HEK293 (cell line): ENCODE results near the gene ZNF423.

Experiments
- SP2 ChIP-seq: fragments of 450-650 bp; formaldehyde crosslinking; IDR thresholded peaks from 2 replicates; pipeline ENCODE4 v1.5.1; 2016; ENCODE audit warnings: missing biosample characterization, missing genetic modification characterization
- ZBTB1 ChIP-seq: fragments of 450-650 bp; formaldehyde crosslinking; IDR thresholded peaks from 2 replicates; pipeline ENCODE4 v1.5.1; 2016; ENCODE audit warnings: missing biosample characterization, missing genetic modification characterization
- ZNF133 ChIP-seq: fragments of 450-650 bp; formaldehyde crosslinking; IDR thresholded peaks from 2 replicates; pipeline ENCODE4 v1.5.1; 2016; ENCODE audit warnings: missing biosample characterization, missing genetic modification characterization
- ZNF274 ChIP-seq, 2 experiments: fragments of 200-500 bp in 1 of 2; fragments of 450-650 bp in 1 of 2; sonication (Bioruptor generic) in 1 of 2; formaldehyde crosslinking in 1 of 2; IDR thresholded peaks; 2 replicates each; pipeline versions ENCODE4 v1.5.1 to v1.6.1; 2014 to 2016; ENCODE audit warnings: borderline replicate concordance in 1 of 2, inconsistent platforms in 1 of 2, low read length in 1 of 2, missing biosample characterization in 1 of 2, missing genetic modification characterization in 1 of 2
- TF ChIP-seq, protein P1 (sequence below): fragments of 450-650 bp; formaldehyde crosslinking; IDR thresholded peaks from 2 replicates; pipeline ENCODE4 v1.5.1; 2016; ENCODE audit warnings: missing biosample characterization, missing genetic modification characterization

DNA sequence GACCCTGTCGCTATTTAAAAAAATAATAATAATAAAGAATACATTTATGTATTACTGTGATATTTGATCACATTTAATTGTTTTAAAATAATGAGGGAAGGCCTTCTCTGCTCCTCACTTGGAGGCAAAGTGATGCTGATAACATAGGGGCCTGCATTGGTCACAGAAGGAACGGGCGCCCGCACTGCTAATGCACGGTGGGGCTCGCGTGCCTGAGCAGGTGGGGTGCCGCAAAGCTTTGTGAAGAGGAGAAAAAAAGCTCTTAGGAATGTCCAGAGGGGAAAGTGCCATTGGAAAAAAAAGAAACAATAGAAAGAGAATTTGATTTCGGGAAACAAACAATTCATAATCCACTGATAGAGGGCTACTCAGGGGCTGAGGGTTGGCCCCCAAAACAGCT lies 143.8 kb downstream of the ZNF423 start:
- TF ChIP-seq ZNF274 (IDR thresholded peaks at IDR 0.05; ENCODE audit: low read length) (no peak), ZNF274 (tag by site-specific recombination; IDR thresholded peaks at IDR 0.05; ENCODE audit: borderline replicate concordance) (no peak), SP2 (tag by site-specific recombination) (no peak), ZBTB1 (no peak), ZNF133 (tag by site-specific recombination) (no peak)
- TF ChIP-seq, protein P1, sequence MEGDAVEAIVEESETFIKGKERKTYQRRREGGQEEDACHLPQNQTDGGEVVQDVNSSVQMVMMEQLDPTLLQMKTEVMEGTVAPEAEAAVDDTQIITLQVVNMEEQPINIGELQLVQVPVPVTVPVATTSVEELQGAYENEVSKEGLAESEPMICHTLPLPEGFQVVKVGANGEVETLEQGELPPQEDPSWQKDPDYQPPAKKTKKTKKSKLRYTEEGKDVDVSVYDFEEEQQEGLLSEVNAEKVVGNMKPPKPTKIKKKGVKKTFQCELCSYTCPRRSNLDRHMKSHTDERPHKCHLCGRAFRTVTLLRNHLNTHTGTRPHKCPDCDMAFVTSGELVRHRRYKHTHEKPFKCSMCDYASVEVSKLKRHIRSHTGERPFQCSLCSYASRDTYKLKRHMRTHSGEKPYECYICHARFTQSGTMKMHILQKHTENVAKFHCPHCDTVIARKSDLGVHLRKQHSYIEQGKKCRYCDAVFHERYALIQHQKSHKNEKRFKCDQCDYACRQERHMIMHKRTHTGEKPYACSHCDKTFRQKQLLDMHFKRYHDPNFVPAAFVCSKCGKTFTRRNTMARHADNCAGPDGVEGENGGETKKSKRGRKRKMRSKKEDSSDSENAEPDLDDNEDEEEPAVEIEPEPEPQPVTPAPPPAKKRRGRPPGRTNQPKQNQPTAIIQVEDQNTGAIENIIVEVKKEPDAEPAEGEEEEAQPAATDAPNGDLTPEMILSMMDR (tag by site-specific recombination) = no peak
